K562 (cell line): ENCODE results near the gene CLIC3.

Source experiments
- CBX1 ChIP-seq: sonication (generic); IDR thresholded peaks from 2 replicates; pipeline ENCODE4 v1.6.1; 2016; ENCODE audit warnings: antibody characterized with exemption, low read depth, mild to moderate bottlenecking
- CTBP1 ChIP-seq: fragments of 450-650 bp; IDR thresholded peaks from 2 replicates; pipeline ENCODE4 v1.6.1; 2016; ENCODE audit warnings: borderline replicate concordance
- FOSL1 ChIP-seq: fragments of 200-800 bp; sonication (Bioruptor generic); conservative IDR thresholded peaks from 2 replicates; pipeline ENCODE4 v1.6.1; 2016; ENCODE audit warnings: missing genetic modification characterization, missing compliant biosample characterization
- NCOA2 ChIP-seq, 2 experiments: fragments of 450-650 bp; IDR thresholded peaks; 2 replicates each; pipeline ENCODE4 v1.6.1; 2018; ENCODE audit warnings: mild to moderate bottlenecking in 2 of 2, moderate library complexity in 1 of 2; ENCODE audit not compliant: partially characterized antibody in 2 of 2
- POLR2AphosphoS5 ChIP-seq: IDR thresholded peaks from 2 replicates; pipeline ENCODE4 v1.6.1; 2011; ENCODE audit warnings: mild to moderate bottlenecking, low read depth, low read length, moderate library complexity; ENCODE audit not compliant: control insufficient read depth, insufficient read depth
- RBM34 ChIP-seq: fragments of 200-400 bp; formaldehyde crosslinking; IDR thresholded peaks from 2 replicates; pipeline ENCODE4 v1.6.1; 2018; ENCODE audit warnings: low read length, borderline replicate concordance; ENCODE audit not compliant: insufficient read depth
- YY1 ChIP-seq, 3 experiments: IDR thresholded peaks; 2 replicates each; pipeline ENCODE4 v1.6.1; 2011; ENCODE audit warnings: low read length in 2 of 3, mild to moderate bottlenecking in 2 of 3, moderate library complexity in 2 of 3, borderline replicate concordance in 1 of 3, control low read depth in 1 of 3, low read depth in 1 of 3; ENCODE audit not compliant: insufficient read depth in 3 of 3, insufficient replicate concordance in 2 of 3, control insufficient read depth in 1 of 3, insufficient read length in 1 of 3; ENCODE audit errors: extremely low read depth in 1 of 3
- ZFP1 ChIP-seq: fragments of 450-650 bp; formaldehyde crosslinking; IDR thresholded peaks from 2 replicates; pipeline ENCODE4 v1.4.0; 2020; ENCODE audit warnings: mild to moderate bottlenecking, mixed read lengths
- ZNF354B ChIP-seq: fragments of 250-450 bp; sonication (Bioruptor Pico); IDR thresholded peaks from 2 replicates; pipeline ENCODE4 v1.4.0; 2020

DNA sequence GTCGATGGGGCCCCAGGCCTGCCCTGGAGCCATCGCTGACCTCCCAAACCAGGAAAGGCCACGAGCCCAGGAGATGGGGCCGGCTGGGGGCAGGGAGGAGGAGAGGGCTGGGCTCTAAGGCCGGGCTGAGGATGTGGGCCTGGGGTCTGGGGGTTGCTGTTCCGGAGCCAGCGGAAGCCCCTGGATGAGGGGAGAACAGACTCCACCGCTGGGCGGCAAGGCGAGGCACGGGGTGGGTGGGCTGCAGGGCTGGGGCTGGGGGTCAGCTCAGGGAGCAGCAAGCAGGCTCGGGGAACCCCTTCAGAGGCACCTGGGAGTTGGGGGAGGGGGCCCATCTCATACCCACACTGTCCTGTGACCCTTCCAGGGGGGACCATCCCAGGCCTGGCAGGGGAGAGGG lies 32.6 kb downstream of the CLIC3 start:
- TF ChIP-seq RBM34 (no peak), YY1 (IDR thresholded peaks at IDR 0.05; ENCODE audit: borderline replicate concordance in 1 of 3, control insufficient read depth in 1 of 3, extremely low read depth in 1 of 3, insufficient read depth in 3 of 3, insufficient read length in 1 of 3, insufficient replicate concordance in 2 of 3, low read depth in 1 of 3, low read length in 2 of 3) (no peak), CBX1 (no peak), NCOA2 (IDR thresholded peaks at IDR 0.05; ENCODE audit: partially characterized antibody in 2 of 2) (no peak), CTBP1 (no peak), POLR2AphosphoS5 (no peak), ZFP1 (CRISPR knock-in tag) (no peak), FOSL1 (no peak), ZNF354B (CRISPR knock-in tag) (no peak)
